Ovary (tissue), 9 donors: Measurements from ENCODE around the gene SGCD. TPM values are rescaled to one million over a fixed set of nuclear protein-coding genes. Genes with fewer than 3 reads are reported as not detected.

Source experiments
- DNase-seq, 5 donors: peaks; one replicate each; pipeline ENCODE4 v3.0.0-alpha.2; 2019 to 2020
- H3K27ac ChIP-seq, 2 donors: fragments of 200-600 bp; one replicate each; pipeline versions ENCODE4 v1.5.1 to v1.8.0; 2019 to 2022
- H3K27me3 ChIP-seq: fragments of 200-600 bp; one replicate; pipeline ENCODE4 v1.8.0; 2022
- H3K36me3 ChIP-seq: fragments of 200-600 bp; sonication (generic); one replicate; pipeline ENCODE4 v1.5.1; 2019
- H3K4me1 ChIP-seq: one replicate; pipeline ENCODE4 v1.8.1; 2013; ENCODE audit warnings: mild to moderate bottlenecking, moderate library complexity; ENCODE audit not compliant: insufficient read depth
- H3K4me3 ChIP-seq: fragments of 200-600 bp; sonication (generic); one replicate; pipeline ENCODE4 v1.5.1; 2017
- H3K9me3 ChIP-seq, 2 donors: fragments of 200-600 bp in 1 of 2; sonication (generic) in 1 of 2; one replicate each; pipeline versions ENCODE4 v1.5.1 to v1.8.1; 2013 to 2019; ENCODE audit warnings: mild to moderate bottlenecking in 1 of 2, moderate library complexity in 1 of 2
- EP300 ChIP-seq: sonication (generic); formaldehyde crosslinking; IDR thresholded peaks from one replicate; pipeline ENCODE4 v1.6.1; 2017; ENCODE audit warnings: antibody characterized with exemption
- POLR2A ChIP-seq: fragments of 450-650 bp; IDR thresholded peaks from one replicate; pipeline ENCODE4 v1.6.1; 2017; ENCODE audit warnings: antibody characterized with exemption, mild to moderate bottlenecking, moderate library complexity
- WGBS, 3 donors: extraction: QIAGEN DNeasy Blood & Tissue Kit in 1 of 3; methylation state at CpG; one replicate each; pipeline versions ENCODE4 v1.1.5 to v1.1.7; 2013 to 2017; 5-methylcytosine and 5-hydroxymethylcytosine counted together
- intact Hi-C, 4 donors: fragments of 100-400 bp; cut with DNase I; formaldehyde crosslinking; loops; one replicate each; pipeline versions ENCODE4 v1.11.0 to v1.15.1; 2022 to 2023
- polyA plus RNA-seq, 2 donors: library from polyadenylated mRNA; stranded (reverse); fragments of 200-250 nt in 1 of 2; fragments of 350-450 nt in 1 of 2; fragmentation: Illumina TruSeq in 1 of 2; extraction: RNeasy Lipid Tissue Mini Kit (QIAGEN cat#74804) in 1 of 2; gene quantifications; one replicate each; pipeline ENCODE4 v1.2.3, GENCODE V29; 2013 to 2014
- total RNA-seq, 7 donors: library from RNA; depleted of rRNA in 2 of 7; stranded (reverse); fragments of >200 nt in 2 of 7; fragmentation: NEBNext Ultra II Directional in 3 of 7; extraction: Animal tissue kit (Norgen Biotek cat#: 25700) in 3 of 7; gene quantifications; one replicate each; pipeline versions ENCODE4 v1.1.0 to v1.2.4, GENCODE V29; 2016 to 2023
- TF ChIP-seq, protein P1 (sequence below), 3 donors: fragments of 450-650 bp in 2 of 3; fragments of 200-600 bp in 1 of 3; IDR thresholded peaks; one replicate each; pipeline versions ENCODE4 v1.5.1 to v1.8.0; 2016 to 2022; ENCODE audit warnings: antibody characterized with exemption in 3 of 3, mild to moderate bottlenecking in 1 of 3
- donor health status: DM: no; HTN: no; CAD: no; lungs with moderate emphysema.
- donor health status: DM: no; HTN: no; CAD: no.
- donor health status: Bipolar disorder and iron deficiency.
- donor health status: DM: yes; HTN: yes; CAD: no.
- donor health status: DM: no; HTN: no; CAD: no.
- donor health status: DM: yes; HTN: yes; CAD: no.

Gene SGCD
- total and polyA plus RNA-seq, 9 donors, result 3.7 to 24.0 (median 12.9) TPM

DNA sequence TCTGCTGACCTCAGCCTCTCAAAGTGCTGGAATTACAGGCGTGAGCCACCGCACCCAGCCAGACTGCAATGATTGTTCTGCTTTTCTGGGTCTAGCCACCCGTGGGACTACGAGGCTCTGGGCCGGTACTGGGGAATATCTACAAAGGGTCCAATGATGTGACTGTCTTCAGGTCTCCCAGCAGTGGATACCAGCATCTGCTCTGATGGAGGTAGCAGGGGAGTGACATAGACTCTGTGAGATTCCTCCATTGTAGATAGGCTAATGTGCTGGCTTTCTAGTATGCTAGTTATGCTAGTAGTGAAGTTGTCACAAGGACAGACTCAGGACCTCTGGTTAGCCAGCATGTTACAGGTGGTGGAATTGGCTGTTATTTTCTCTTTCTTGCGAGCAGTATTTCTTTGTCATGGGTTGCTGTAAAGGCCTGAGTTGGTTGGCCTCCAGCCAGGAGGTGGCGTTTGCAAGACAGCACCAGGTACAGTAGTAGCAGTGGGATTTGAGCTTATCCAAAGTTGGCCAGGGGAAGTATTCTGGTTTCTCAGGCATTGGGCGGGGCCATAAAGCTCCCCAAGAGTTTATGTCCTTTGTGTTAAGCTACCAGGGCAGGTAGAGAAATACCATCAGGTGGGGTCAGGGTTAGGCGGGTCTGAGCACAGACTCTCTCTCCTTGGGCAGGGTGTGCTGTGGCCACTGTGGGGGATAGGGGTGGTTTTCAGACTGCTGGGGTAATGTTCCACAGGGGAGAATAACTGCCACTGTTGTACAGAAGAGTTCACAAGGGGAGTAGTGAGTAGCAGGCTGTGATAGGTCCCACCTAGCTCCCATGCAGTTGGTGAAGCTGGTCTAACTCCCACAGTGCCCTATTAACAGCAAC is 105.2 kb downstream of the SGCD start:
- 95 to 99% (median 96%) methylated on average over 9 of the region's 9 CpGs for WGBS, 3 donors
- no peak for DNase-seq
- no peaks in the 10 kb centered on the region for H3K36me3 ChIP-seq

GRCh38 chr5:156432830-156433105 is 105.8 kb downstream of the SGCD start:
- DNase-seq, result no peak
- Histone ChIP-seq H3K27ac (no peak overlapping the region), H3K9me3 (no peaks in the 10 kb centered on the region), H3K36me3 (no peaks in the 10 kb centered on the region), H3K27me3 (no peaks in the 10 kb centered on the region), H3K4me3 (no peak overlapping the region), H3K4me1 (peaks cover 4% of the 10 kb centered on the region)
- TF ChIP-seq POLR2A (no peak), EP300 (no peak)
- TF ChIP-seq, protein P1, sequence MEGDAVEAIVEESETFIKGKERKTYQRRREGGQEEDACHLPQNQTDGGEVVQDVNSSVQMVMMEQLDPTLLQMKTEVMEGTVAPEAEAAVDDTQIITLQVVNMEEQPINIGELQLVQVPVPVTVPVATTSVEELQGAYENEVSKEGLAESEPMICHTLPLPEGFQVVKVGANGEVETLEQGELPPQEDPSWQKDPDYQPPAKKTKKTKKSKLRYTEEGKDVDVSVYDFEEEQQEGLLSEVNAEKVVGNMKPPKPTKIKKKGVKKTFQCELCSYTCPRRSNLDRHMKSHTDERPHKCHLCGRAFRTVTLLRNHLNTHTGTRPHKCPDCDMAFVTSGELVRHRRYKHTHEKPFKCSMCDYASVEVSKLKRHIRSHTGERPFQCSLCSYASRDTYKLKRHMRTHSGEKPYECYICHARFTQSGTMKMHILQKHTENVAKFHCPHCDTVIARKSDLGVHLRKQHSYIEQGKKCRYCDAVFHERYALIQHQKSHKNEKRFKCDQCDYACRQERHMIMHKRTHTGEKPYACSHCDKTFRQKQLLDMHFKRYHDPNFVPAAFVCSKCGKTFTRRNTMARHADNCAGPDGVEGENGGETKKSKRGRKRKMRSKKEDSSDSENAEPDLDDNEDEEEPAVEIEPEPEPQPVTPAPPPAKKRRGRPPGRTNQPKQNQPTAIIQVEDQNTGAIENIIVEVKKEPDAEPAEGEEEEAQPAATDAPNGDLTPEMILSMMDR (IDR thresholded peaks at IDR 0.05), result no peak
- intact Hi-C loops, result no loop called here
- WGBS, 3 donors, result 89 to 100% (median 96%) methylated on average over 1 of the region's 1 CpG

More for the DNA sequence above, 105.2 kb downstream of the SGCD start:
- no peak overlapping the region for H3K27ac ChIP-seq
- peaks cover 4% of the 10 kb centered on the region for H3K4me1 ChIP-seq
- TF ChIP-seq, protein P1 (IDR thresholded peaks at IDR 0.05), result no peak
- TF ChIP-seq EP300, result no peak
- TF ChIP-seq POLR2A, result no peak
- H3K4me3 ChIP-seq, result no peak overlapping the region
- intact Hi-C loops, result no loop called here
- H3K27me3 ChIP-seq, result no peaks in the 10 kb centered on the region
- H3K9me3 ChIP-seq, result no peaks in the 10 kb centered on the region

DNA sequence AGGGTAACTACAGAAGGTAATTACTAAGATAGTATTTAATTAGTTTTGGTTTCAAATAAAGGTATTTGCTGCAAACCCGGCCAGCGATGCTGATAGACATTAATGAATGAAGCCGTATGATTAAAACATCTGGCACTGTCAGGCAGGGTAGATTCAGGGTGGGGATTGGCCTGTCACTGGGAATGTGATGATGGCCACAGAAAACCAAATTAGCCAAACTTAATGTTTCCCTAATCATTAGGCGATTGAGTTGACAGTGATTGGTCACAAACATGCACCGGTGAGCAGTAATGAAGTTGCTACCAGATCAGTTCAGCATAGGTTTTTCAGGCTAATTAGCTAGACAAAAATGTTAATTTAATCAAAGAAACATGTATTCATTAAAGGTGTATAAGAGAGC is 107.5 kb downstream of the SGCD start:
- no peak for DNase-seq
- Histone ChIP-seq H3K27me3 (no peaks in the 10 kb centered on the region), H3K27ac (no peak overlapping the region), H3K36me3 (no peaks in the 10 kb centered on the region), H3K4me1 (peaks cover 4% of the 10 kb centered on the region), H3K4me3 (no peak overlapping the region), H3K9me3 (no peaks in the 10 kb centered on the region)
- no peak for TF ChIP-seq EP300
- TF ChIP-seq, protein P1 (IDR thresholded peaks at IDR 0.05), result no peak
- TF ChIP-seq POLR2A, result no peak
- intact Hi-C loops, result no loop called here
- 95 to 97% (median 96%) methylated on average over 5 of the region's 5 CpGs for WGBS, 3 donors

DNA sequence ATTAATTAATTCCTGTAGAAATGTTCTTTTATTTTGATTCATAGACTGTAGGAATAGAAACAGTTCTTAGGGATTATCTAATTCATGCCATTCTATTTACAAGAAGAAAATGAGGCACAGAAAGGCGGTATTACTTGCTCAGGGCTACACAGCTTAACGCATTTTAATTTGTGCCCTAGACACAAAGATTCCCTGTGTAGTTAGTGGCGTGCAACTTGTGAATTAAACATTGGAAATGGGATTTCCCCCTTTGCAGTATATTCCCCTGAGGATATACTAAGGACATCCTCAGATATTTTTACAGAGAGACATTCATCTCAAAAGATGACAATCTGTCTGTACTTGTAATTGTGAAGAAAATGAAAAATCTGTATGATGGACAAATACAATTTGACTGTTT is 108.1 kb downstream of the SGCD start:
- no peak for DNase-seq
- Histone ChIP-seq H3K36me3 (no peaks in the 10 kb centered on the region), H3K9me3 (no peaks in the 10 kb centered on the region), H3K27ac (no peak overlapping the region), H3K27me3 (no peaks in the 10 kb centered on the region), H3K4me3 (no peak overlapping the region), H3K4me1 (peaks cover 4% of the 10 kb centered on the region)
- TF ChIP-seq, protein P1 (IDR thresholded peaks at IDR 0.05), result no peak
- TF ChIP-seq EP300 (no peak), POLR2A (no peak)
- intact Hi-C loops, result no loop called here
- 89 to 93% (median 89%) methylated on average over 3 of the region's 3 CpGs for WGBS, 3 donors
